MM.1S (cell line): ENCODE data around the gene FALEC.

ENCODE experiments used
- CTCF ChIP-seq: fragments of 300-600 bp; sonication (generic); IDR thresholded peaks from 2 replicates; pipeline ENCODE4 v1.5.1; 2016; ENCODE audit warnings: antibody characterized with exemption, low read length, mixed read lengths
- EZH2 ChIP-seq: fragments of 300-600 bp; sonication (generic); optimal IDR thresholded peaks from 2 replicates; pipeline ENCODE3; 2017; ENCODE audit warnings: low read depth, mild to moderate bottlenecking, antibody characterized with exemption, low read length, mixed read lengths
- EZH2phosphoT487 ChIP-seq: fragments of 300-600 bp; sonication (generic); IDR thresholded peaks from 2 replicates; pipeline ENCODE4 v1.6.1; 2018; ENCODE audit warnings: antibody characterized with exemption, low read length

- TF ChIP-seq CTCF (no peak), EZH2phosphoT487 (no peak), EZH2 (no peak)
These were observed 1.3 kb upstream of the FALEC start for GRCh38 chr1:150514260-150514659.
